ENCODE data around the gene BOLA2B. TPM values are rescaled to one million over a fixed set of nuclear protein-coding genes. Genes with fewer than 3 reads are reported as not detected.

BOLA2B gene
- total RNA-seq, 1 donor from 2014 or later: 512 TPM

GRCh38 chr16:30147843-30148510, 45.5 kb downstream of the BOLA2B start:
- TF ChIP-seq, protein P1, sequence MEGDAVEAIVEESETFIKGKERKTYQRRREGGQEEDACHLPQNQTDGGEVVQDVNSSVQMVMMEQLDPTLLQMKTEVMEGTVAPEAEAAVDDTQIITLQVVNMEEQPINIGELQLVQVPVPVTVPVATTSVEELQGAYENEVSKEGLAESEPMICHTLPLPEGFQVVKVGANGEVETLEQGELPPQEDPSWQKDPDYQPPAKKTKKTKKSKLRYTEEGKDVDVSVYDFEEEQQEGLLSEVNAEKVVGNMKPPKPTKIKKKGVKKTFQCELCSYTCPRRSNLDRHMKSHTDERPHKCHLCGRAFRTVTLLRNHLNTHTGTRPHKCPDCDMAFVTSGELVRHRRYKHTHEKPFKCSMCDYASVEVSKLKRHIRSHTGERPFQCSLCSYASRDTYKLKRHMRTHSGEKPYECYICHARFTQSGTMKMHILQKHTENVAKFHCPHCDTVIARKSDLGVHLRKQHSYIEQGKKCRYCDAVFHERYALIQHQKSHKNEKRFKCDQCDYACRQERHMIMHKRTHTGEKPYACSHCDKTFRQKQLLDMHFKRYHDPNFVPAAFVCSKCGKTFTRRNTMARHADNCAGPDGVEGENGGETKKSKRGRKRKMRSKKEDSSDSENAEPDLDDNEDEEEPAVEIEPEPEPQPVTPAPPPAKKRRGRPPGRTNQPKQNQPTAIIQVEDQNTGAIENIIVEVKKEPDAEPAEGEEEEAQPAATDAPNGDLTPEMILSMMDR (IDR thresholded peaks at IDR 0.05; ENCODE audit: insufficient read depth, low read length, poor library complexity, severe bottlenecking): no peak
- no peak overlapping the region for H3K4me3 ChIP-seq (ENCODE audit: low read depth, low read length)
- H3K27me3 ChIP-seq (ENCODE audit: control insufficient read depth, insufficient read depth, low read length): no peaks in the 10 kb centered on the region
- DNase-seq (ENCODE audit: low read depth): no peak
- no peaks in the 10 kb centered on the region for H3K36me3 ChIP-seq (ENCODE audit: control insufficient read depth, insufficient read depth, low read length)

GRCh38 chr16:30145657-30146056, 47.8 kb downstream of the BOLA2B start:
- Histone ChIP-seq H3K27me3 (ENCODE audit: control insufficient read depth, insufficient read depth, low read length) (no peaks in the 10 kb centered on the region), H3K36me3 (ENCODE audit: control insufficient read depth, insufficient read depth, low read length) (no peaks in the 10 kb centered on the region), H3K4me3 (ENCODE audit: low read depth, low read length) (no peak overlapping the region)
- TF ChIP-seq, protein P1 (IDR thresholded peaks at IDR 0.05; ENCODE audit: insufficient read depth, low read length, poor library complexity, severe bottlenecking): no peak
- no peak for DNase-seq (ENCODE audit: low read depth)

DNA sequence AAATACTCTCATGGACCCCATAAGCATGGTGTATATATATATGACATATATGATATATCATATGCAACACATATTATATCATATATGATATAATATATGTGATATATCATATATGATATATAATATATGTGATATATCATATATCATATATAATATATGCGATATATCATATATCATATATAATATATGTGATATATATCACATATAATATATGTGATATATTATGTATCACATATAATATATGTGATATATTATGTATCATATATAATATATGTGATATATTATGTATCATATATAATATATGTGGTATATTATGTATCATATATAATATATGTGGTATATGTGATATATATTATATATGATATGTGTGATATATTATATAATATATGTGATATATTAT, 48.5 kb downstream of the BOLA2B start:
- Histone ChIP-seq H3K27me3 (ENCODE audit: control insufficient read depth, insufficient read depth, low read length) (no peaks in the 10 kb centered on the region), H3K4me3 (ENCODE audit: low read depth, low read length) (no peak overlapping the region), H3K36me3 (ENCODE audit: control insufficient read depth, insufficient read depth, low read length) (no peaks in the 10 kb centered on the region)
- DNase-seq (ENCODE audit: low read depth): no peak
- TF ChIP-seq, protein P1 (IDR thresholded peaks at IDR 0.05; ENCODE audit: insufficient read depth, low read length, poor library complexity, severe bottlenecking): no peak

DNA sequence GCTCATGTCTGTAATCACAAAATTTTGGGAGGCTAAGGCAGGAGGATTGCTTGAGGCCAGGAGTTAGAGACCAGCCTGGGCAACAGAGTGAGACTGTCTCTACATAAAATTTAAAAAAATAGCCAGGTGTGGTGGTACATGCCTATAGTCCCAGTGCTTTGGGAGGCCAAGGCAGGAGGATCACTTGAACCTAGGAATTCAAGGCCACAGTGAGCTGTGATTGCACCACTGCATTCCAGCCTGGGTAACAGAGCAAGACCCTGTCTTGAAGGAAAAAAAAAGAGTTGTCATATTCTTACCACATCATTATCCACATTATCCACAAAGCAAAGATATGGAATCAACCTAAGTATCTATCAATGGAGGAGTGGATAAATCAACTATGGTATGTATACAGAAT, 49.4 kb downstream of the BOLA2B start:
- no peak for DNase-seq (ENCODE audit: low read depth)
- Histone ChIP-seq H3K4me3 (ENCODE audit: low read depth, low read length) (no peak overlapping the region), H3K36me3 (ENCODE audit: control insufficient read depth, insufficient read depth, low read length) (no peaks in the 10 kb centered on the region), H3K27me3 (ENCODE audit: control insufficient read depth, insufficient read depth, low read length) (no peaks in the 10 kb centered on the region)
- TF ChIP-seq, protein P1 (IDR thresholded peaks at IDR 0.05; ENCODE audit: insufficient read depth, low read length, poor library complexity, severe bottlenecking): no peak

DNA sequence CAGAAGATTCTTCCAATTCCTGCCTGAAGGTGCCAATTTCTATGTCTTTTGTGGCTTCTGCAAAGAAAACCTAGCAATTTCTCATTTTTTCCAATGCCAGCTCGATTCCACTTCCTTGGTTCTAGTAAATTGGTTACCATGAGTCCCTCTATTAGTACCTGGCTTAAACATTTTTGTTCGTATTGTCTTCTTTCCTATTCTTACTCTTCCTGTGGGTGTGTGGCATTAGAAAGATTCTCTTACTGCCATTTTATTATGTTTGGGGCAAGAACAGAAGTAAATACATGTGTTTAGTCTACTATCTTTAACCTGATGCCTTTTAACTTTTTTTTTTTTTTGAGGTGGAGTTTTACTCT, 50.1 kb downstream of the BOLA2B start:
- no peaks in the 10 kb centered on the region for H3K27me3 ChIP-seq (ENCODE audit: control insufficient read depth, insufficient read depth, low read length)
- no peaks in the 10 kb centered on the region for H3K36me3 ChIP-seq (ENCODE audit: control insufficient read depth, insufficient read depth, low read length)
- TF ChIP-seq, protein P1 (IDR thresholded peaks at IDR 0.05; ENCODE audit: insufficient read depth, low read length, poor library complexity, severe bottlenecking): no peak
- no peak for DNase-seq (ENCODE audit: low read depth)
- H3K4me3 ChIP-seq (ENCODE audit: low read depth, low read length): no peak overlapping the region

Other genes starting within 250 kb of the BOLA2B start
- 173 and 175 TPM in 2 replicates for gene TMEM219, start 231.6 kb downstream of the BOLA2B start, total RNA-seq
- gene TAOK2, start 219.8 kb downstream of the BOLA2B start, total RNA-seq: 40.1 and 41.7 TPM in 2 replicates
- gene HIRIP3, start 198.0 kb downstream of the BOLA2B start, total RNA-seq: 13.2 and 20.3 TPM in 2 replicates
- gene INO80E, start 197.4 kb downstream of the BOLA2B start, total RNA-seq: 43.8 and 114 TPM in 2 replicates
- 0.33 TPM in 1 of 2 replicates, not detected in the other for gene DOC2A, start 182.6 kb downstream of the BOLA2B start, total RNA-seq
- not detected in 2 replicates for gene C16orf92, start 170.5 kb downstream of the BOLA2B start, total RNA-seq
- not detected in 2 replicates for gene TLCD3B, start 162.4 kb downstream of the BOLA2B start, total RNA-seq
- gene ALDOA, start 127.9 kb downstream of the BOLA2B start, total RNA-seq: 826 and 1,130 TPM in 2 replicates
- 126 and 139 TPM in 2 replicates for gene PPP4C, start 117.7 kb downstream of the BOLA2B start, total RNA-seq
- gene TBX6, start 101.7 kb downstream of the BOLA2B start, total RNA-seq: 0.55 and 0.58 TPM in 2 replicates
- gene YPEL3, start 97.5 kb downstream of the BOLA2B start, total RNA-seq: 25.5 and 32.3 TPM in 2 replicates
- 0.14 and 0.50 TPM in 2 replicates for gene GDPD3, start 80.1 kb downstream of the BOLA2B start, total RNA-seq
- gene MAPK3, start 70.4 kb downstream of the BOLA2B start, total RNA-seq: 35.9 and 40.8 TPM in 2 replicates
- 9.7 and 10.8 TPM in 2 replicates for gene CORO1A, start 10.1 kb downstream of the BOLA2B start, total RNA-seq
- 35.0 and 45.4 TPM in 2 replicates for gene SLX1A, start 209 bp upstream of the BOLA2B start, total RNA-seq
- gene SULT1A3, start 5.6 kb upstream of the BOLA2B start, total RNA-seq: 2.2 and 6.3 TPM in 2 replicates
- gene NPIPB13, start 54.8 kb upstream of the BOLA2B start, total RNA-seq: 0.46 and 0.55 TPM in 2 replicates
- gene CD2BP2, start 161.6 kb upstream of the BOLA2B start, total RNA-seq: 82.1 and 107 TPM in 2 replicates
- gene TBC1D10B, start 176.8 kb upstream of the BOLA2B start, total RNA-seq: 47.0 and 51.9 TPM in 2 replicates
- gene MYL11, start 181.1 kb upstream of the BOLA2B start, total RNA-seq: not detected in 2 replicates
- gene SEPTIN1, start 188.9 kb upstream of the BOLA2B start, total RNA-seq: 0.38 and 0.62 TPM in 2 replicates
- gene ZNF48, start 201.8 kb upstream of the BOLA2B start, total RNA-seq: 24.4 and 27.4 TPM in 2 replicates
- gene ZNF771, start 213.9 kb upstream of the BOLA2B start, total RNA-seq: 10.3 and 16.7 TPM in 2 replicates
- 42.1 and 50.5 TPM in 2 replicates for gene DCTPP1, start 236.4 kb upstream of the BOLA2B start, total RNA-seq

All from kidney epithelial cell (primary cell).